Measurements from ENCODE around the gene ISG20L2. TPM values are rescaled to one million over a fixed set of nuclear protein-coding genes. Genes with fewer than 3 reads are reported as not detected.

Gene ISG20L2
- total RNA-seq, 6 experiments from 2014 or later: 16.2 to 26.9 (median 20.6) TPM

GRCh38 chr1:156704930-156705320, 23.6 kb downstream of the ISG20L2 start:
- TF ChIP-seq, protein P1, sequence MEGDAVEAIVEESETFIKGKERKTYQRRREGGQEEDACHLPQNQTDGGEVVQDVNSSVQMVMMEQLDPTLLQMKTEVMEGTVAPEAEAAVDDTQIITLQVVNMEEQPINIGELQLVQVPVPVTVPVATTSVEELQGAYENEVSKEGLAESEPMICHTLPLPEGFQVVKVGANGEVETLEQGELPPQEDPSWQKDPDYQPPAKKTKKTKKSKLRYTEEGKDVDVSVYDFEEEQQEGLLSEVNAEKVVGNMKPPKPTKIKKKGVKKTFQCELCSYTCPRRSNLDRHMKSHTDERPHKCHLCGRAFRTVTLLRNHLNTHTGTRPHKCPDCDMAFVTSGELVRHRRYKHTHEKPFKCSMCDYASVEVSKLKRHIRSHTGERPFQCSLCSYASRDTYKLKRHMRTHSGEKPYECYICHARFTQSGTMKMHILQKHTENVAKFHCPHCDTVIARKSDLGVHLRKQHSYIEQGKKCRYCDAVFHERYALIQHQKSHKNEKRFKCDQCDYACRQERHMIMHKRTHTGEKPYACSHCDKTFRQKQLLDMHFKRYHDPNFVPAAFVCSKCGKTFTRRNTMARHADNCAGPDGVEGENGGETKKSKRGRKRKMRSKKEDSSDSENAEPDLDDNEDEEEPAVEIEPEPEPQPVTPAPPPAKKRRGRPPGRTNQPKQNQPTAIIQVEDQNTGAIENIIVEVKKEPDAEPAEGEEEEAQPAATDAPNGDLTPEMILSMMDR (IDR thresholded peaks at IDR 0.05): no peak
- H3K4me3 Mint-ChIP-seq: peak overlapping the region; percentile 84
- peak overlapping the region; percentile 75 for H3K27ac Mint-ChIP-seq
- H3K4me1 Mint-ChIP-seq (ENCODE audit: low read depth): peaks cover 68% of the 10 kb centered on the region
- H3K9me3 Mint-ChIP-seq: no peaks in the 10 kb centered on the region
- peak; percentile 68 for DNase-seq
- no peaks in the 10 kb centered on the region for H3K36me3 Mint-ChIP-seq (ENCODE audit: low read depth)
- peaks cover 7% of the 10 kb centered on the region for H3K27me3 Mint-ChIP-seq (ENCODE audit: insufficient read depth)

DNA sequence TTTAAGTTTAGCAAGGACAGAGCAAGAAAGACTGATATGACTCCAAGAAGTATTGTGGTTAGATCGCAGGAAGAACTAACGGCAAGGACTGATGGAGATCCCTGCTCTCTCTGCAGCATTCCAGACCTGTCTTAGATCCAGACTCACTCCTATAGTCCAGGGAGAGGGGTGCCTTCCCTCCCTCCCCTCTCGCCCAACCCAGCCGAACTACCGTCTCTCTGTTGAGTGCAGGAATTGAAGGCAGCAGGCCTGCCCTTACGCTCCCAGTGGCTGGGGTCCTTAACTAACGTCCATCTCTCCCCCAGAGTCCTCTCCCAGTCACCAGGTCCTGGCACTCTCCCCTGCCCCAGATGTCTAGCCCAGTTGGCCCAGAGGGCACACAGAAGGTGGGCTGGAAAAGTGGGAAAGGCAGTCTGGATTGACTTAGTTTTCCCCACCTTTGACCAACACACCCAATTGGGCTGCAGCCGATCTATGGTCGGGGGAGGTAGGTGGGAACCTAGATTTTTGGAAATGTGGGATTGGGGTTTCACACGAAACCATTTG, 24.3 kb downstream of the ISG20L2 start:
- H3K27ac Mint-ChIP-seq: no peak overlapping the region; the same call in 1 of the 2 replicates

DNA sequence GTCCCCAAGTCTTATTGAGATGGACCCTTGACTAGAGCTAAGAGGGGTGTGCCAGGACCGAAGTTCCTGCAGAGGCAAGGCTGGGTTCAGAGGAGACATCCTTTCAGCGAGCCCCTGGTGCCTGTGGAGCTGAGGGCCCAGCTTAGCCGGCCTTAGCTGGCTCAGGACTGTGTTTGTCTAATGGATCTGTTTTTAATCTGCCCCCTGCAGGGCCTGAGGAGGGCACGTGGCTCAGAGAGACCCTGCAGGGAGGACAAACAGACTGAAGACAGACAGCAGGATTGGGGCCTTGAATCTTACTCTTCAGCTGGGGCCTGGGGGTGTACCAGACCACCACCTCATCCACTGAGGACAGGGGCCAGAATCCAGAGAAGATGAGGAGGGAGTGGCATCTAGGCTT, 24.8 kb downstream of the ISG20L2 start:
- DNase-seq: no peak
- peaks cover 57% of the 10 kb centered on the region for H3K4me1 Mint-ChIP-seq (ENCODE audit: low read depth)
- H3K36me3 Mint-ChIP-seq (ENCODE audit: low read depth): no peaks in the 10 kb centered on the region
- H3K27me3 Mint-ChIP-seq (ENCODE audit: insufficient read depth): peaks cover 10% of the 10 kb centered on the region
- H3K9me3 Mint-ChIP-seq: no peaks in the 10 kb centered on the region
- peak overlapping the region; percentile 84 for H3K4me3 Mint-ChIP-seq
- TF ChIP-seq, protein P1 (IDR thresholded peaks at IDR 0.05): no peak
- no peak overlapping the region; the same call in 1 of the 2 replicates for H3K27ac Mint-ChIP-seq

More for the DNA sequence above, 24.3 kb downstream of the ISG20L2 start:
- peak overlapping the region; percentile 84 for H3K4me3 Mint-ChIP-seq
- peaks cover 62% of the 10 kb centered on the region for H3K4me1 Mint-ChIP-seq (ENCODE audit: low read depth)
- no peaks in the 10 kb centered on the region for H3K36me3 Mint-ChIP-seq (ENCODE audit: low read depth)
- TF ChIP-seq, protein P1 (IDR thresholded peaks at IDR 0.05): no peak
- no peak for DNase-seq
- H3K9me3 Mint-ChIP-seq: no peaks in the 10 kb centered on the region
- peaks cover 10% of the 10 kb centered on the region for H3K27me3 Mint-ChIP-seq (ENCODE audit: insufficient read depth)

GRCh38 chr1:156703336-156703735, 25.2 kb downstream of the ISG20L2 start:
- Mint-ChIP-seq H3K27me3 (ENCODE audit: insufficient read depth) (peaks cover 10% of the 10 kb centered on the region), H3K9me3 (no peaks in the 10 kb centered on the region), H3K36me3 (ENCODE audit: low read depth) (no peaks in the 10 kb centered on the region), H3K27ac (no peak overlapping the region), H3K4me3 (no peak overlapping the region), H3K4me1 (ENCODE audit: low read depth) (peaks cover 53% of the 10 kb centered on the region)
- TF ChIP-seq, protein P1 (IDR thresholded peaks at IDR 0.05): no peak
- DNase-seq: no peak

DNA sequence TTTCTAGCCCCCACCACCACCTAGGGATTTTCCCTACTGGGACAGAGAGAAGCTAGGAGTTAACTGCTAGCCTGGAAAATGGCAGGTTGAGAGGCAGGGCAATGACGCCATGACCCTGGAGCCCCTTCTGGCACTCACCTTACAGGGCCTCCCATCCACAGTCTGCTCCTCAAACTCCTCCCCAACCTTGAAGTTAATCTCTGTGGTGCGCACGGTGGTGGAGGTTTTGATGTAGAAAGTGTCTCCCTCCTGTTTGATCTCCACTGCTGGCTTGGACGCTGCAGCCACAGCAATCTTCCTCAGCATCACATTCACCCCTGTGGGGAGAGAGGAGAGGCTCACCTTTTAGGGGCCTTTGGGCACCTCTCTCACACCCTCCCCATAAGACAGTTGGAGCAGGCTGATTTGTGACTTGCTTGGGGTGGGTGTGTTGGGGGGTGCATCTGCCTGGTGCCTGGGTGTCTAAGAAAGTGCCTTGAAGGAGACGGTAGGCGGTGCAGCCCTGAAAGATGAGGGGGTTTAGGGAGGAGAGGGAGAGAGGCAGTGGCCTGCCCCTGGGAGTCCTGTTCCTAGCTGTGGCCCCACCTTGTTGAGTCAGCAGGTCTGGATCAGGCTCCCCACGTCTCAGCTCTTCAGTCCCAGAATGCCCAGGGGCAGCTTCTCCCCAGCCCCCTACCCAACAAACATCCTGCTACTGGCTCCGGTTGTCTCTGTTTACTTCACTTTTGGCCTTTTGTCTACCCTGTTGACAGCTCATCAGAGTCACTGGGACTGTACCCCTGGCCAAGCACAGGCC, 27.6 kb downstream of the ISG20L2 start:
- Mint-ChIP-seq H3K4me3 (no peak overlapping the region), H3K9me3 (no peaks in the 10 kb centered on the region), H3K36me3 (ENCODE audit: low read depth) (no peaks in the 10 kb centered on the region), H3K27ac (no peak overlapping the region), H3K27me3 (ENCODE audit: insufficient read depth) (peaks cover 14% of the 10 kb centered on the region), H3K4me1 (ENCODE audit: low read depth) (peaks cover 29% of the 10 kb centered on the region)
- TF ChIP-seq, protein P1 (IDR thresholded peaks at IDR 0.05): no peak
- no peak for DNase-seq

Measured in HFFc6 (cell line).